Left forelimb (tissue), 1 donor: ENCODE data around the gene ACSS1.

ENCODE experiments used
- DNase-seq: peaks from one replicate; pipeline ENCODE4 v3.0.0-alpha.2; 2018; ENCODE audit warnings: low spot score

ACSS1 gene

DNA sequence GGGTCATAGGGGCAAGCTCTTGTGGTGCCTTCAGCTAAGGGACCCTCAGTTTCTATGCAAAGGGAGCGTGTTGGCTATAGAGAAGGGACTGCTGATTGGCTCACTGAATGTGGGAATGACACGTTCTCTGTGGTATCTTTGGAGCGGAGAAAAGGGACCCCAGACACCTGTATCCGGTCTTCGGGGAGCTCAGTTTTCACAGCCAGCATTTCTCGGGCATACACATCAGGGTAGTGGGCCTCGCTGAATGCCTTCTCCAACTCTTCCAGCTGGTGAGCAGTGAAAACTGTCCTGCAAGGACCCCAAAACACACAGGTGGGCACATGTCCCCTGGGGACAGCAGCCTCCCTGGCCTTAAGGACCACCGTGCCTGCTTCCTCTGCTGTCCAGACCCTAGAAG, 20.7 kb upstream of the ACSS1 start:
- peak; percentile 34 for DNase-seq

- peak; percentile 57 for DNase-seq
These were observed 19.8 kb upstream of the ACSS1 start for GRCh38 chr20:25077610-25078169.

GRCh38 chr20:25076731-25077609, 19.0 kb upstream of the ACSS1 start:
- DNase-seq = peak; percentile 22

DNA sequence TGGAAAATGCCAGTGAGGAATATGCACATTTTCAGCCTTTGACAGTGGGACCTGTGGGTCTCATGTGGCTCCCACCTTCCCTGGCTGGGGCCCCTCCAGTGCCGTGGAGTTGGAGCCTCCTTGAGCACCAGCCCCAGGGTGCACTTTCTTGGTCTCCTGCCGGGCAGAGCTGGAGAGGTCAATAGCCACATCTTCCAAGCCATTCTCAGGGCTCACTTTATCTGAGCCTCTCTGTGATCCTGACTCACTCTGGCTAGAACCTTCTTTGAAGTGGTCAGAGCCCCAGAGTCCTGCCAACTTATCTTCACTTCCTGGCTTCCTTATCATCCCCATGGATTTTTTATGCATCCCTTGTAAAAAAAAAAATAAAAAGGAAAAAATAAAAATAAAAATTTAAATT, 18.3 kb upstream of the ACSS1 start:
- peak; percentile 17 for DNase-seq

- DNase-seq = peak; percentile 40
These were observed 15.6 kb upstream of the ACSS1 start for GRCh38 chr20:25073544-25073943.

DNA sequence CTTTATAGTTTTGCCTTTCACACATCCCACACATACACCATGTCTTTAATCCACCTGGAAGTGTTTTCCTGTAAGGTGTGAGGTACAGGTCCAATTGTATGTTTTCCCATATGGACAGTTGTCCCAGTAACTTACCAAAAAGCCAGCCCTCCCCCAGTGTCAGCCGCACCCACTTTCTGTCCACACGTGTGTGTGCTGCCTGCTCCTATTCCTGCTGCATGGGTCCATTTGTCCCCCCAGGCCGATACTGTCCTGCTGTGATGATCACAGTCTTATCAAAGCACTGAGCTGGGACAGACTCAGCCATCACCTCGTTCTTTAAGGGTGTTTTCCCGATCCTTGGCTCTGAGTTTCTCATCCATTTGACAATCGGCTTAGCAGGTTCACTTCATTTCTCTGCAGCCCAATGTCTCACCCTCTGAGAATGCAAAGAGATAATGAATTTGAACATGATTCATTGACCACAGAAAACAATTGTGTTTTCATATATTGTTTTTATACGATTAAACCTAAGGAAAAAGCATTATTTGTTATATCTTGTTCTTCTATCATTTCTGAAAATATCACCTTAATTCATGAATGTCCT, 14.4 kb upstream of the ACSS1 start:
- DNase-seq = no peak

- DNase-seq = peak; percentile 42
These were observed 13.8 kb upstream of the ACSS1 start for GRCh38 chr20:25071734-25072133.

- DNase-seq = peak; percentile 12
These were observed 13.0 kb upstream of the ACSS1 start for GRCh38 chr20:25070821-25071473.

GRCh38 chr20:25067102-25067987, 9.4 kb upstream of the ACSS1 start:
- DNase-seq = no peak

DNA sequence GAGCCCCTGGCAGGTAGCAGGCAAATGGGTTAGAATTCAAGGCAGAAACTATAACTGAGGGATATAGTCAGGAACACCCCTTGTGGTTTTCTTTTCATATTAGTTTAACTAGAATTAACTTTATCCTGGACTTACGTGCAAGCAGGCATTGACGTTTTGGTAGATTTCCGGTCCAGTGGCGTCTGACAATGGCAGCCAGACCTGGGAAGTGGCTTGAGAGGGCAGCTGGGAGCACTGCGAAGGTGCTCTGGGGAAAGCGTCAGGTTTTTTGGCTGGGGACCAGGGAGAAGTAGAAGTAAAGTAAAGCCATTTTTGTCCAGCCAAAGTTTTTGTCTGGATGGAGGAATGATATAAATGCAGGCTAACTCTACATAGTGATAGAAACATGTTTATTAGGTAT, 8.4 kb upstream of the ACSS1 start:
- DNase-seq = no peak

GRCh38 chr20:25065625-25066338, 7.8 kb upstream of the ACSS1 start:
- DNase-seq = no peak

DNA sequence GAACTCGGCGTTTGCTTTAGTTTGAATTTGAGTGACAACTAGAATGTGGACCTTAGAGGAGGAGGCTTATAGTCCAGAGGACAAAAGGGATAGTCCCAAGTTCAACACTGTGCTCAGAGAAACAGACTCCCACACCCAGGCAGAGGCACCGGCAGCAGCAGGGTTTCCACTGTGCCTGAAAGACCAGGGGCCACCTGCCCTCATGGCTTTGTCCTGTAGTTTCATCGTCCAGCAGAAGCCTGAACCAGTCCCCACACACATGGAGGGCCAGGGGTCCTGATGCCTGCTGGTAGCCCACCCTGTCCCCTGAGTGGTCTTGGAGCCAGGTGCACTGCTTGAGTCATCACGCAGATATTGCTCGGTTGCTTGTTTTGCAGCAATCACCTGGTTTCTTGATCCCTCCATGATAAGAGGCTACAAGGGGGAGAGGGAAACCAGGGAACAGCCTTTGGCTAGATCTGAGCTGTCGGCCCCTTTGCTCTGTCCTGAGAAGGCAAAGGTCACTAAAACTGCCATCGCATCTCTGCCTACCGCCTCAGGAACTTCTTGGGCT, 7.2 kb upstream of the ACSS1 start:
- DNase-seq = no peak

DNA sequence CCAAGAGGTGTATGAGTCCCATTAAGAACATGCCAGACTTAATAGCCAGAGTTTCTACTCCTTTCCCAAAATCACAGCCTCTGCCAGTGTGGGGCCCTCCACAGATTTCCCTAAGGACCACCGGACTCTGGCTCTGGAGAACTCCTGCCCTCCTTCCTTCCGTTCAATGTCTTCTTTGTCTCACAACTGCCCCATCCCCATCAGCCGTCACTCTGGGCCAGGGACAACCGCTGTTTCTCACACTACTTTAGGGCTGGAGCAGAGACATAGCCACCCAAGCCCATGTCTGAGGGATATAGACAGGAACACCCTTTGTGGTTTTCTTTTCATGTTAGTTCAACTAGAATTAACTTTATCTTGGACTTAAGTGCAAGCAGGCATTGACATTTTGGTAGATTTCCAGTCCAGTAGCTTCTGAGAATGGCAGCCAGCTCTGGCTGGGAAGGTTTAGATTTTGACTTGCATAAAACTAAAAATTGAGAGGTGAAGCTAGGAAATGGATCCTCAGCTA, 6.7 kb upstream of the ACSS1 start:
- no peak for DNase-seq

GRCh38 chr20:25063981-25064380, 6.0 kb upstream of the ACSS1 start:
- no peak for DNase-seq

- no peak for DNase-seq
These were observed 5.6 kb upstream of the ACSS1 start for GRCh38 chr20:25063546-25063945.

- no peak for DNase-seq
These were observed 4.9 kb upstream of the ACSS1 start for GRCh38 chr20:25062841-25063240.

DNA sequence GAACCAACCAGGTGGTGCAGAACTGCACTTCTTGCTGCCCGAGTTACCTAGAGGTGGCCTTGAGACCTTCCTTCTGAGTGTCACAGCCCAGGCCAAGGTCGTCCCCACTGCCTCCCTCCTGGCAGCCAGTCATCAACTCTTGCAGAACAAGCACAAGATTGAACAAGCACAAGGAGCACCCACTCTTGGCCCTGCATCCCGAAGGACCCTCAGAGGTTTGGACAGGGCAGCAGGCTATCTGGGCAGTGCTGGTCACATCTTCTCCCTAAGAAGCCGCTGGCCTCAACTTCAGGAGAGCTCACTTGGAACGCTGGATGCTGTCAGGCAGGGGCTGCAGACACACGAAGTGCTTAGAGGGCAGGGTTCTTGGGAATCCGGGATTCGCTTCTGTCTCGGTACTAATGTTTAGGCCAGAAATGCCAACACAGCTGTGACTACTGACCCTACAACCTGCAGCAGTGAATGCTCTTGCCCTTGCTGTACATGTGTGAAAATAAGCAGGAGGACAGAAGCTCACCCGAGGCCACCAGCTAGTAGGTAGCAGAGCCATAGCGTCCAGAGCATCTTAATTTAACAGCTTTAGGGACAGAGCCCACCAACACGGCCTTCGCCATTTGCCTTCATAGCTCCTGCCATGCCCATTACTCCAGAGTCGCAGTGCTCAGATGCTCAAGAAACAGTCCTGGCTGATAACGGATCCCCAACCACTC, 4.0 kb upstream of the ACSS1 start:
- no peak for DNase-seq

- no peak for DNase-seq
These were observed 3.3 kb upstream of the ACSS1 start for GRCh38 chr20:25061103-25061799.

DNA sequence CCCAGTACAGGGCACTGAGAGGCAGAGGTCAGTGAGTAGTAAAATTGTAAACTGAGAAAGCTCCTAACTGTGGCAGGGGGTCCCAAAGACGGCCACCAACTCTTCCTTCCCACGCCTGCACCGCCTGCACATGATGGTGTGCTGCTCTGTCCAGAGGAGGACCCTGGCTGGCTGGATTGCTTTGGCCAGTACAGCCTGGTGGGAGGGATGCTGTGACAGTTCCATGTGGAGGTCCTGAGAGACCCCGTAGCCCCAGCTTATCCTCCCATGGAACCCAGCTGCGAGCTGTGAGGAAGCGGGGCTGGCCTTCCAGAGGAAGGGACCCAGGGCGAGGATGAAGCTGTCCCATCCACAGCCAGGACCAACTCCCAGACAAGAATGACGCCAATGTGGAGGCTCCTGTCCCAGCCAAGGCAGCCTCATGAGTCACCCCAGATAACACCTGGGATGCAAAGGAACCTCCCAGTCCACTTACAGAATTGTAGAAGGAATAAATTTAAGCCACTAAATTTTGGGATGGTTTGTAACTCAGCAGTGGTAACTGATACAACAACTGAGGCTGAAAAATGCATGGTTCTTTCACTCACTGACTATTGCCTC, 2.0 kb upstream of the ACSS1 start:
- no peak for DNase-seq
